ENCODE data around the gene SCAI.
A peak's percentile ranks its signal among the peaks of the same experiment; 100 is the strongest.
"Not testable (repeated sequence)": the region's sequence is repeated elsewhere in the genome, so short reads cannot be mapped to it uniquely, and the experiment has no call there.

Gene SCAI

GRCh38 chr9:125012013-125012412 lies 131.3 kb downstream of the SCAI start:
- DNase-seq, result not testable (repeated sequence)

GRCh38 chr9:125008599-125008998 lies 134.7 kb downstream of the SCAI start:
- no peak for DNase-seq

DNA sequence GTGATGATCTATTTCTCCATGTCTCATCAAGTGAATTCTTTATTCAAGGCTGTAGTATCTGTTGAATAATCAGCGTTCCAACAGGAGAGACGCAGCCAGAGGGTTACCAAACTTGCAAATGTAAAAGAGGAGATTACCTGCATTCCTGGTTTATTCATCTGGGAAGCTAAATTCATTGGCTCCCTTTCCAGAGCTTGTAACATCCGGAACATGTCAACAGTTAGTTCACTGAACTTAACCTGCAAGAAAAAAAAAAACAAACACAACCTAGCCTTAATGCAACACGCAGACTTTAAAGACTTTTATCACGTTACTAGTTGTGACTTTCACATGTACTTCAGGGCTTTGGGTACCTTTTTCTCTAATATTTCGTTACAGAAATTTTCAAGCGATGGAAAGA lies 140.0 kb downstream of the SCAI start:
- no peak for DNase-seq

DNA sequence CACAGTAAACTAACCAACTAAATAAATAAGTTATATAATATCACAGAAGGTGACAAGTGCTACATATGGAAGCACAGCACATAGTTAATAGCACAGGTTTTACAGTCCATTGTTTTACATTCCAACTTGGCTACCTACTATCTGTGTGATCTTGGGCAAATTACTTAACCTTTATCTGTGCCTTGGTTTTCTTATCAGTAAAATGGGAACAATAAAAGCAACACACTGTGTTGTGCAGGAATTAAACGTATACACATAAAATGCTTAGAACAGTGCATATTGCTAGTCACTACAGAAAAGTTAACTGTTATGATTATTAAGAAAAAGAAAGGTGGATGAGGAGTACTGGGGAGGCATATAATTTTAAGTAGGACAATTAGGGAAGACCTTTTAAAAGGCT lies 159.6 kb downstream of the SCAI start:
- DNase-seq, result no peak

DNA sequence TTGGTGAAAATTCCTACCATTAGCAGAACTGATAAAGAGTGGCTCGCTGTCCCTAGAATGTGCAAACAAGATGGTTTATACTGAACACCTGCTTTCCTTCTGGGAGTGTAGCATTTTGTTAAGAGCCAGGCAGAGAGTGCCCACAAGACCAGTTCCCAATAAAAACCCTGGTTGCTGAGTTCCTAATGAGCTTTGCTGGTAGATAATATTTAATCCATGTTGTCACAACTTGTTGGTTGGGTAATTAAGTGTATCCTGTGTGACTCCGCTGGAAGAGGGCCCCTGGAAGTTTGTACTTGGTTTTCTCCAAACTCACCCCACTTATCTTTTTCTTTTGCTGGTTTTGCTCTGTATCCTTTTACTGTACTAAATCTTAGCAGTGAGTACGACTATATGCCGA lies 162.9 kb downstream of the SCAI start:
- DNase-seq, result no peak

DNA sequence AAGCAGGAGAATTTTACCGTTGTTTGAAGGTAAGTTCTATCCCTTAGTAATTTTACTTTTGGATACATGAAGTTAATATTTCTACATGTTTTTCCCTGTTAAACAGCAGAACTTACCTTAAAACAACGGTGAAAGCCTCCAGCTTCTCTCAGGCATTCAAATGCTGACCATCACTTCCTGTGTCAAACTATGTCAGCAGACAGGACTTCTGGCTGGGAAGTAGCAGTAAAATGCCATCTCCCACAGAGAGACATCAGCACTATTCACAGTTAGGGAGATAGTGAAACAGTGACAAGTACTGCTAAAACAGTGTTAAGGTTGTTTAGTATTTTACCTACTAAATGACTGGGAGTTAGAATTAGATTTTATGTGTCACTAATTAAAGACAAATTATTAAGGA lies 168.2 kb downstream of the SCAI start:
- DNase-seq, result no peak

GRCh38 chr9:124973807-124974206 lies 169.5 kb downstream of the SCAI start:
- DNase-seq, result no peak

- no peak for DNase-seq
Observed at GRCh38 chr9:124972241-124972770, 171.0 kb downstream of the SCAI start.

DNA sequence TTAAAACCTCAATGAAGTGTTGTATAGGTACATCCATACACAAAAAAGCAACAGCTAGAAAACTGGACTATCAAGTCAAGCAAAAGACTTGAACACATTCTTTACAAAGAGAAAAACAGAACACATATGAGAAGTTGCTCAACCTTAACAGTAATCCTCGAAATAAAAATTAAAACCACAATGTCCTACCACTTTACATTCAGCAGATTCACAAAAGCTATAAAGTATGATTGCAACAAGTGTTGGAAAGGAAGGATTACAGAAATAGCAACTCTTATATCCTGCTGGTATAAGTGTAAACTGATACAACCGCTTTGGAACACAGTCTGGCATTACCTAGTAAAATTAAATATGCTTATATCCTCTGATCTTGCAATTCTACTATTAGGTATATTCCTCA lies 173.9 kb downstream of the SCAI start:
- no peak for DNase-seq

DNA sequence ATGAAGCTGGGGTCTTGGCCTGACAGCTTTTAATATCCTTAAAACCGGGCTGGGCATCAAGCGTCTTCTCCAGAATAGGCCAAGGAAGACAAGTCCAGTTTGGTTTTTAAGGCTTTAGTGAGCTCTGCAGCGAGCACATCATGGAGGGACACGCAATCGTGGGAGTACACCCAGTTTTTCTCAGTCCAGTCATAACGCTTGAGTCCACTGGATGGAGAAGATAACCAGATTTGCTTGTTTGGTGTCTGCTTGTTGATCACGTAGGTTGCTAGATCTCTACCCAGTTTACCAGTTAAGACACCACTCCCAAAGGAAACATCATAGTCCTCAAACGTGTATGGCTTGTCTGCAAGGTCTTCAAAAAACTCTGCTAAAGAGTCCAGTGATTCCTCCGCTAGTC lies 175.1 kb downstream of the SCAI start:
- DNase-seq, result no peak

- DNase-seq, result peak; percentile 87
Observed at GRCh38 chr9:124965775-124966568, 177.4 kb downstream of the SCAI start.

GRCh38 chr9:124964604-124965003 lies 178.7 kb downstream of the SCAI start:
- DNase-seq, result no peak

GRCh38 chr9:124964056-124964455 lies 179.3 kb downstream of the SCAI start:
- DNase-seq, result no peak

GRCh38 chr9:124960409-124960752 lies 182.9 kb downstream of the SCAI start:
- peak; percentile 91 for DNase-seq

DNA sequence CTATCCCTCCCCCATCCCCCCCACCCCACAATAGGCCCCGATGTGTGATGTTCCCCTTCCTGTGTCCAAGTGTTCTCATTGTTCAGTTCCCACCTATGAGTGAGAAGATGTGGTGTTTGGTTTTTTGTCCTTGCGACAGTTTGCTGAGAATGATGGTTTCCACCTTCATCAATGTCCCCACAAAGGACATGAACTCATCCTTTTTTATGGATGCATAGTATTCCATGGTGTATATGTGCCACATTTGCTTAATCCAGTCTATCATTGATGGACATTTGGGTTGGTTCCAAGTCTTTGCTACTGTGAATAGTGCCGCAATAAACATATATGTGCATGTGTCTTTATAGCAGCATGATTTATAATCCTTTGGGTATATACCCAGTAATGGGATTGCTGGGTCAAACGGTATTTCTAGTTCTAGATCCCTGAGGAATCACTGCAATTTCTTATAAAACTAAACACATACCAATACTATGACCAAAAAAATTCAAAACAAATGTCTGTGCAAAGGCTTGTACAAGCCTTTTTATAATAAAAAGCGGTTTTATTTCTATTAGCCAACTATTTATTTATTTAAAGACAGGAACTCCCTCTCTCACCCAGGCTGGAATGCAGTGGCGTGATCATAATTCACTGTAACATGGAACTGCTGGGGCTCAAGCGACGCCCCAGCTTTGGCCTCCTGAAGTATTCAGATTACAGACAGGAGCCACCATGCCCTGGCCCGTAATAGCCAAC lies 183.5 kb downstream of the SCAI start:
- DNase-seq, result peak; percentile 75

DNA sequence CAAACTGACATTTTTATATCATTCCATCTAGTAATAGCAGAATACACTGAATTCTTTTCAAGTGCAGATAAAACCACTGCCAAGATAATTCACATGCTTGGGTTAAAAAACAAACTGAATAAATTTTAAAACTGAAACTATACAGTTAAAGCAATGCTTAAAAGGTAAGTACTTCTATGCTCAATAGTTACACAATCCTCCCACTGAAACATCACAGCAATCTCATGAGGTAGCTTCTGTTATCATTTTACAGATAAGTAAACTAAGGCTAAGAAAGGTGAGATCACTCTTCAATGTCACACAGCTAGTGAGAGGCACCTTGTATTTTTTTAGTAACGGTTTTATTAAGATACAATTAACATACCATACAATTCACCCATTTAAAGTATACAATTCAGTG lies 189.1 kb downstream of the SCAI start:
- DNase-seq, result no peak

DNA sequence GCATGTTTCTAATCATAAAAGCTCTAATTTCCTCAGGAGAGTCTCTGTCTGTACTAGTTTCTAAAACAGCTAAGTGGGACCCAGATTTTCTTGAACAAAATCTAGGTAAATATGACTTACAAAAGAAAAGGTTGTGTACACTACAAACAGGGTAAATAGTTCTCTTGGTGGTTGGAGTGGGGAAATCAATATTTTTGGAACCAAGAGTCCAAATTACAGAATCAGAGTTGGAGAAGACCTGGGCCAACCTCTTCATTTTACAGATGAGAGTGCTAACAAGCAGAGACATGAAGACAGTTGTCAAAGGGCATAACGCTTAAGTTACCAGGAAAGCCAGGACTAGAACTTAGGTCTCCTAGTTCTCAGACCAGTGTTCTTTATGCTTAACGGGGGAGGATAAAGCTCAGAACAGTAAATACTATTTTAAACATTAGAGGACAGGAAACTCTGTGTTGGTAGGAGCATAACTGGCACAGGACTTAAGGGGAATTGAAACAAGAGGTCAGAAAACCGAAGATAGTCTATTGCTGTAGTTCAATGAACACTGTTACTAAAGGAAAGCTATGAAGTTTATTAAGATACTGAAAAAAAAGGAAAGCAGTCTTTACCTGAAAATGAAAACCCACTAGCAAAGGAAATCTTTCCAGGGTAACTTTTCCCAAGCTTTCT lies 193.1 kb downstream of the SCAI start:
- no peak for DNase-seq

GRCh38 chr9:124949387-124949786 lies 193.9 kb downstream of the SCAI start:
- no peak for DNase-seq

- no peak for DNase-seq
Observed at GRCh38 chr9:124947727-124948391, 195.5 kb downstream of the SCAI start.

DNA sequence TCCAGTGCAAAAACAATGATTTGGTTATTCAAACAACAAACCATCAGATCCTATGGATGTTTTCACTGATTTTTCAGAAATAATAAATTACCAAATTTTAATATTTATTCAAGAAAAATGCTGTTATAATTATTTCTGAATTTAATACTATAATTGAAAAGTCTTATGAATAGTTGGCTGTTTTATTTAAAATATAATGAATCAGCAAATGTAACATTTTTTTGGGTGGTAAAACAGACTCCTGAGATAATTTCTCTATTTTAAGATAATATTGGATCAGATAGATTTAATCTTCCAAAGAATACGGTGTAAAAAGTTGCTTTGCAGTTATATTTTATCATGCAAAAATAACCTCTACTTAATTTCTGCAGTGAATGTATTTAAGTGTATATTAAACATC lies 197.2 kb downstream of the SCAI start:
- DNase-seq, result no peak

- peak; percentile 48 for DNase-seq
Observed at GRCh38 chr9:124941679-124942561, 201.4 kb downstream of the SCAI start.

Measured in HCEC 1CT (cell line).